Ureter (tissue), 1 donor: ENCODE results near the gene ATF4. TPM values are rescaled to one million over a fixed set of nuclear protein-coding genes. Genes with fewer than 3 reads are reported as not detected.
"Not testable (repeated sequence)": the region's sequence is repeated elsewhere in the genome, so short reads cannot be mapped to it uniquely, and the experiment has no call there.

Experiments used
- DNase-seq: peaks from one replicate; pipeline ENCODE4 v3.0.0-alpha.2; 2020; ENCODE audit warnings: low spot score
- total RNA-seq: library from RNA; stranded (reverse); gene quantifications from one replicate; pipeline ENCODE4 v1.2.4, GENCODE V29; 2023
- donor health status: DM: yes; HTN: yes; CAD: no.

Gene ATF4
- total RNA-seq, 1 donor from 2014 or later = 381 TPM

- DNase-seq = no peak
Observed at GRCh38 chr22:39489094-39490068, 31.0 kb upstream of the ATF4 start.

GRCh38 chr22:39490135-39490798, 30.1 kb upstream of the ATF4 start:
- DNase-seq = peak; percentile 86

GRCh38 chr22:39490966-39491680, 29.2 kb upstream of the ATF4 start:
- DNase-seq = no peak

- DNase-seq = no peak
Observed at GRCh38 chr22:39491696-39492095, 28.7 kb upstream of the ATF4 start.

- no peak for DNase-seq
Observed at GRCh38 chr22:39492186-39492585, 28.2 kb upstream of the ATF4 start.

GRCh38 chr22:39493759-39494158, 26.6 kb upstream of the ATF4 start:
- DNase-seq = no peak

GRCh38 chr22:39494471-39495120, 25.8 kb upstream of the ATF4 start:
- DNase-seq = no peak

- DNase-seq = no peak
Observed at GRCh38 chr22:39496131-39496838, 24.1 kb upstream of the ATF4 start.

GRCh38 chr22:39497429-39497828, 22.9 kb upstream of the ATF4 start:
- DNase-seq = no peak

- no peak for DNase-seq
Observed at GRCh38 chr22:39498368-39498767, 22.0 kb upstream of the ATF4 start.

GRCh38 chr22:39498802-39499201, 21.6 kb upstream of the ATF4 start:
- no peak for DNase-seq

- DNase-seq = no peak
Observed at GRCh38 chr22:39500101-39500500, 20.3 kb upstream of the ATF4 start.

- DNase-seq = no peak
Observed at GRCh38 chr22:39501644-39502108, 18.7 kb upstream of the ATF4 start.

- peak; percentile 98 for DNase-seq
Observed at GRCh38 chr22:39502109-39502788, 18.1 kb upstream of the ATF4 start, which contains the start of gene MIEF1. TSS of gene MIEF1 (plus strand) at chr22:39502290. CDS start at chr22:39511295, 9,005 bp downstream.

- DNase-seq = no peak
Observed at GRCh38 chr22:39502789-39503409, 17.5 kb upstream of the ATF4 start.

GRCh38 chr22:39503630-39504029, 16.7 kb upstream of the ATF4 start:
- DNase-seq = no peak

GRCh38 chr22:39504071-39504470, 16.3 kb upstream of the ATF4 start:
- DNase-seq = no peak

- not testable (repeated sequence) for DNase-seq
Observed at GRCh38 chr22:39507021-39507420, 13.3 kb upstream of the ATF4 start.

- no peak for DNase-seq
Observed at GRCh38 chr22:39508393-39508792, 12.0 kb upstream of the ATF4 start.
